ENCODE results near the gene GAS1.

Gene GAS1

GRCh38 chr9:86939321-86939720 lies 8.0 kb downstream of the GAS1 start:
- TF ChIP-seq CTCF (IDR thresholded peaks at IDR 0.05; ENCODE audit: extremely low read depth, insufficient read depth, missing control alignments): no peak
- in situ Hi-C loops (cut with MboI; ENCODE audit: low pct_unique_long_range_greater_than_20kb, low sequenced_read_pairs, unreplicated experiment): no loop called here
- DNase-seq (ENCODE audit: low spot score): no peak

GRCh38 chr9:86938780-86939179 lies 8.5 kb downstream of the GAS1 start:
- in situ Hi-C loops (cut with MboI; ENCODE audit: low pct_unique_long_range_greater_than_20kb, low sequenced_read_pairs, unreplicated experiment): no loop called here
- DNase-seq (ENCODE audit: low spot score): no peak
- TF ChIP-seq CTCF (IDR thresholded peaks at IDR 0.05; ENCODE audit: extremely low read depth, insufficient read depth, missing control alignments): no peak

- no peak for TF ChIP-seq CTCF (IDR thresholded peaks at IDR 0.05; ENCODE audit: extremely low read depth, insufficient read depth, missing control alignments)
- DNase-seq (ENCODE audit: low spot score): no peak
- in situ Hi-C loops (cut with MboI; ENCODE audit: low pct_unique_long_range_greater_than_20kb, low sequenced_read_pairs, unreplicated experiment): no loop called here
Observed at GRCh38 chr9:86926145-86926544, 21.2 kb downstream of the GAS1 start.

GRCh38 chr9:86925686-86926085 lies 21.6 kb downstream of the GAS1 start:
- no peak for DNase-seq (ENCODE audit: low spot score)
- TF ChIP-seq CTCF (IDR thresholded peaks at IDR 0.05; ENCODE audit: extremely low read depth, insufficient read depth, missing control alignments): no peak
- in situ Hi-C loops (cut with MboI; ENCODE audit: low pct_unique_long_range_greater_than_20kb, low sequenced_read_pairs, unreplicated experiment): no loop called here

- DNase-seq (ENCODE audit: low spot score): no peak
- in situ Hi-C loops (cut with MboI; ENCODE audit: low pct_unique_long_range_greater_than_20kb, low sequenced_read_pairs, unreplicated experiment): no loop called here
- no peak for TF ChIP-seq CTCF (IDR thresholded peaks at IDR 0.05; ENCODE audit: extremely low read depth, insufficient read depth, missing control alignments)
Observed at GRCh38 chr9:86924206-86924605, 23.1 kb downstream of the GAS1 start.

GRCh38 chr9:86921151-86921923 lies 26.0 kb downstream of the GAS1 start:
- no peak for TF ChIP-seq CTCF (IDR thresholded peaks at IDR 0.05; ENCODE audit: extremely low read depth, insufficient read depth, missing control alignments)
- in situ Hi-C loops (cut with MboI; ENCODE audit: low pct_unique_long_range_greater_than_20kb, low sequenced_read_pairs, unreplicated experiment): no loop called here
- no peak for DNase-seq (ENCODE audit: low spot score)
